GM12873 (cell line): ENCODE results near the gene WTAP.

Experiments
- TF ChIP-seq, protein P1 (sequence below): IDR thresholded peaks from 2 replicates; pipeline ENCODE4 v1.5.1; 2012; ENCODE audit warnings: low read depth, mild to moderate bottlenecking, moderate library complexity, low read length, control low read depth; ENCODE audit not compliant: insufficient read depth; ENCODE audit errors: missing control alignments

WTAP gene

GRCh38 chr6:159745081-159745480 lies 17.8 kb downstream of the WTAP start:
- TF ChIP-seq, protein P1, sequence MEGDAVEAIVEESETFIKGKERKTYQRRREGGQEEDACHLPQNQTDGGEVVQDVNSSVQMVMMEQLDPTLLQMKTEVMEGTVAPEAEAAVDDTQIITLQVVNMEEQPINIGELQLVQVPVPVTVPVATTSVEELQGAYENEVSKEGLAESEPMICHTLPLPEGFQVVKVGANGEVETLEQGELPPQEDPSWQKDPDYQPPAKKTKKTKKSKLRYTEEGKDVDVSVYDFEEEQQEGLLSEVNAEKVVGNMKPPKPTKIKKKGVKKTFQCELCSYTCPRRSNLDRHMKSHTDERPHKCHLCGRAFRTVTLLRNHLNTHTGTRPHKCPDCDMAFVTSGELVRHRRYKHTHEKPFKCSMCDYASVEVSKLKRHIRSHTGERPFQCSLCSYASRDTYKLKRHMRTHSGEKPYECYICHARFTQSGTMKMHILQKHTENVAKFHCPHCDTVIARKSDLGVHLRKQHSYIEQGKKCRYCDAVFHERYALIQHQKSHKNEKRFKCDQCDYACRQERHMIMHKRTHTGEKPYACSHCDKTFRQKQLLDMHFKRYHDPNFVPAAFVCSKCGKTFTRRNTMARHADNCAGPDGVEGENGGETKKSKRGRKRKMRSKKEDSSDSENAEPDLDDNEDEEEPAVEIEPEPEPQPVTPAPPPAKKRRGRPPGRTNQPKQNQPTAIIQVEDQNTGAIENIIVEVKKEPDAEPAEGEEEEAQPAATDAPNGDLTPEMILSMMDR, result no peak

- TF ChIP-seq, protein P1, result no peak
Observed at GRCh38 chr6:159746759-159747158, 19.5 kb downstream of the WTAP start.

DNA sequence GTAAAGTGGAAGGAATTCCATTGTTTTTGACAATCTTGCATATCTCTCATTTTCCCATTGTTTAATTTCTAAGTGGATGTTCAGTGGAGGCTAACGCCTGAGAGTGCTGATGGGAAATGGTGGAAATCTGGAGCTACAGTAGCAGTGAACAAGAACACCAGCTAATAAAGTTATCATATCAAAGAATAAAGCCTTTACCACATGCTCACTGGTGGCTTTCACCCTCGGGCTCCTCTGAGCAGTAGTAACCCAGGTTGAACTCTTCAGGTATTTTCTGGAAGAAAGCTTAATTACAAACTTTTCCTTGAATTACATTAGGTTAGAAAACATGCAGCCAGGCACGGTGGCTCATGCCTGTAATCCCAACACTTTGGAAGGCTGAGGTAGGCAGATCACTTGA lies 24.1 kb downstream of the WTAP start:
- TF ChIP-seq, protein P1, result no peak

- TF ChIP-seq, protein P1, result no peak
Observed at GRCh38 chr6:159753081-159753872, 26.0 kb downstream of the WTAP start.

GRCh38 chr6:159754401-159754800 lies 27.1 kb downstream of the WTAP start:
- TF ChIP-seq, protein P1, result no peak

- TF ChIP-seq, protein P1, result no peak
Observed at GRCh38 chr6:159754959-159755914, 27.9 kb downstream of the WTAP start.

DNA sequence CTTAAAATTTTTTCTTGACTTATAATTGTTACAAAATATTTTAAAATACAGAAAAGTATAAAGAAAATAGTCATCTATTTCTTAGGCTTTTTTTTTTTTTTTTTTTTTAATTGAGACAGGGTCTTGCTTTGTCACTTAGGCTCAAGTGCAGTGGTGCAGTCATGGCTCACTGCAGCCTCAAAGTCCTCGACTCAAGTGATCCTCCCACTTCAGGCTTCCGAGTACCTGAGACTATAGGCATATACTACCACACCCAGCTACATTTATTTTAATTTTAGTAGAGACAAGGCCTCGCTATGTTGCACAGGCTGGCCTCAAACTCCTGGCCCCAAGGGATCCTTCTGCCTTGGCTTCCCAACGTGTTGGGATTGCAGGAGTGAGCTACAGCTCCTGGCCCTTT lies 29.2 kb downstream of the WTAP start:
- TF ChIP-seq, protein P1, result no peak
